Esophagus muscularis mucosa (tissue), 4 donors: ENCODE results near the gene CLSTN3. TPM values are rescaled to one million over a fixed set of nuclear protein-coding genes. Genes with fewer than 3 reads are reported as not detected.

Source experiments
- DNase-seq: peaks from one replicate; pipeline ENCODE4 v3.0.0-alpha.2; 2017; ENCODE audit errors: extremely low spot score
- H3K27ac ChIP-seq, 4 donors: fragments of 200-600 bp; sonication (generic); replicated peaks in 1 of 4; 1 replicate in 3 of 4; 2 replicates in 1 of 4; pipeline ENCODE4 v1.5.1; 2016 to 2019; ENCODE audit warnings: mild to moderate bottlenecking in 1 of 4
- H3K27me3 ChIP-seq, 4 donors: fragments of 200-600 bp; sonication (generic); one replicate each; pipeline versions ENCODE4 v1.5.1 to v1.6.0; 2016 to 2019
- H3K36me3 ChIP-seq, 4 donors: fragments of 200-600 bp; sonication (generic); one replicate each; pipeline ENCODE4 v1.5.1; 2016 to 2019
- H3K4me1 ChIP-seq, 4 donors: fragments of 200-600 bp; sonication (generic); one replicate each; pipeline ENCODE4 v1.5.1; 2016 to 2019
- H3K4me3 ChIP-seq, 4 donors: fragments of 200-600 bp; sonication (generic); 1 replicate in 2 of 4; 2 replicates in 2 of 4; pipeline ENCODE4 v1.5.1; 2016 to 2019; ENCODE audit warnings: mild to moderate bottlenecking in 4 of 4, moderate library complexity in 1 of 4
- H3K9me3 ChIP-seq, 4 donors: fragments of 200-600 bp; sonication (generic); 1 replicate in 3 of 4; 2 replicates in 1 of 4; pipeline ENCODE4 v1.5.1; 2016 to 2019
- EP300 ChIP-seq: sonication (generic); formaldehyde crosslinking; IDR thresholded peaks from one replicate; pipeline ENCODE4 v1.6.1; 2017; ENCODE audit warnings: antibody characterized with exemption
- POLR2A ChIP-seq: fragments of 450-650 bp; IDR thresholded peaks from one replicate; pipeline ENCODE4 v1.6.1; 2017; ENCODE audit warnings: antibody characterized with exemption, moderate library complexity, mild to moderate bottlenecking, low read depth
- POLR2AphosphoS5 ChIP-seq, 2 donors: sonication (generic); formaldehyde crosslinking; IDR thresholded peaks; one replicate each; pipeline ENCODE4 v1.6.1; 2017; ENCODE audit warnings: antibody characterized with exemption in 2 of 2
- WGBS: methylation state at CpG from one replicate; pipeline ENCODE4 v1.1.5; 2018; 5-methylcytosine and 5-hydroxymethylcytosine counted together
- intact Hi-C: fragments of 100-400 bp; cut with DNase I; formaldehyde crosslinking; loops from one replicate; pipeline ENCODE4 v1.15.1; 2023
- total RNA-seq, 4 donors: library from RNA; depleted of rRNA; stranded (reverse); fragments of >200 nt; gene quantifications; one replicate each; pipeline versions ENCODE4 v1.1.0 to v1.2.1, GENCODE V29; 2016
- TF ChIP-seq, protein P1 (sequence below), 3 experiments: fragments of 200-600 bp in 2 of 3; fragments of 450-650 bp in 1 of 3; sonication (generic) in 2 of 3; IDR thresholded peaks; one replicate each; pipeline ENCODE4 v1.5.1; 2017 to 2019; ENCODE audit warnings: antibody characterized with exemption in 3 of 3, mild to moderate bottlenecking in 2 of 3, moderate library complexity in 1 of 3

The CLSTN3 gene
- total RNA-seq, 4 donors from 2014 or later: 9.6 to 25.6 (median 19.3) TPM

DNA sequence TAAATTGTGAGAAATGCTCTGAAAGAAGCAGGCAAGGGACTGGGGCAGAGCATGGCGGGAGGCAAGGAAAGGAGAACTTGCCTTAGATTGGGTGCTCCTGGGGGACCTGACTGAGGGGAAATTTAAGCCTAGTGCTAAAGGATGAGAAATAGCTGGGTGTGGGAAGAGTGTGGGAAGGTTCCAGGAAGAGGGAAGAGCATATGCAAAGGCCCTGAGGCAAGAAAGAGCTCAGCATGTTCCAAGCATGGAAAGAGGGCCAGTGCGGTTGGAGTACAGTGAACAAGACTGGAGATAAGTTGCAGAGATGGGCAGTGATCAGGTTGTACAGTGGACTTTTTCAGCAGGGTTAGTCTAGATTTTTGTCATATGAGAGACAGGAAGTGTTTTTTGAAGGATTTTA lies 9.0 kb downstream of the CLSTN3 start:
- H3K36me3 ChIP-seq: peaks cover 0 to 73% (median 26%) of the 10 kb centered on the region in 4 donors
- DNase-seq: no peak
- 93% methylated on average over 2 of the region's 2 CpGs for WGBS

DNA sequence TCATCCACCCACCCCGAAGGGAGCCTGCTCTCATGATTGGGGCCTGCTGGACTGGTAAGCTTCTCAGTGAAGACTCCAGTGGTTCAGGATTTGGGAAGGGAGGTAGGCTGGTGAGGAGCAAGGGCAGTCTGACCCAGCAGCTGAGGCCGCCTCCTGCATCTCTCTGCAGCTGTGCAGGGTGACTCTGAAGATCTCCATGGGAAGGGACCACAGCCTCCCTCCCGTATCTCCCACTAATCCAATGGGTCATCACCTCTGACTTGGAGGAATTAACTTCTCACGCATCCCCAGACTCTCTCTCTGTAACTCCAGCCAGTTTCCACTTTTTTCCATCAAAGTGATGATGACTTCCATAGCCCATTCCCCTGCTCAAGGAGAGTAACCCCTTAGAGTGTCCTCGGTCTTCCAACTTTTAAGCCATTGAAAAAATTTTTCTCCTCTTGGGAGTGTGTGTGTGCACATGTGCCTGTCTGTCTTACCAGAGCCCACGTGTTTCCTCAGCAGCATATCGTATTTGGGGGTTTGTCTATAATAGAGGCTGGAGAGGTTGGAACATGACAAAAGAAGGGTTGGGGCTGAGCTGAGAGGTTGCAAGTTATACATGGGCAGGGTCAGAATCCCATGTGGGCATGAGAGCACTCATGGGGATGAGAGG lies 11.3 kb downstream of the CLSTN3 start:
- no peaks in the 10 kb centered on the region for H3K27me3 ChIP-seq
- no peak overlapping the region for H3K4me3 ChIP-seq
- 90% methylated on average over 7 of the region's 7 CpGs for WGBS
- intact Hi-C loops: no loop called here
- TF ChIP-seq EP300: no peak
- TF ChIP-seq POLR2A: no peak
- TF ChIP-seq, protein P1, sequence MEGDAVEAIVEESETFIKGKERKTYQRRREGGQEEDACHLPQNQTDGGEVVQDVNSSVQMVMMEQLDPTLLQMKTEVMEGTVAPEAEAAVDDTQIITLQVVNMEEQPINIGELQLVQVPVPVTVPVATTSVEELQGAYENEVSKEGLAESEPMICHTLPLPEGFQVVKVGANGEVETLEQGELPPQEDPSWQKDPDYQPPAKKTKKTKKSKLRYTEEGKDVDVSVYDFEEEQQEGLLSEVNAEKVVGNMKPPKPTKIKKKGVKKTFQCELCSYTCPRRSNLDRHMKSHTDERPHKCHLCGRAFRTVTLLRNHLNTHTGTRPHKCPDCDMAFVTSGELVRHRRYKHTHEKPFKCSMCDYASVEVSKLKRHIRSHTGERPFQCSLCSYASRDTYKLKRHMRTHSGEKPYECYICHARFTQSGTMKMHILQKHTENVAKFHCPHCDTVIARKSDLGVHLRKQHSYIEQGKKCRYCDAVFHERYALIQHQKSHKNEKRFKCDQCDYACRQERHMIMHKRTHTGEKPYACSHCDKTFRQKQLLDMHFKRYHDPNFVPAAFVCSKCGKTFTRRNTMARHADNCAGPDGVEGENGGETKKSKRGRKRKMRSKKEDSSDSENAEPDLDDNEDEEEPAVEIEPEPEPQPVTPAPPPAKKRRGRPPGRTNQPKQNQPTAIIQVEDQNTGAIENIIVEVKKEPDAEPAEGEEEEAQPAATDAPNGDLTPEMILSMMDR (IDR thresholded peaks at IDR 0.05): no peak
- TF ChIP-seq POLR2AphosphoS5 (IDR thresholded peaks at IDR 0.05): no peak
- peaks cover 0 to 11% (median 0%) of the 10 kb centered on the region in 4 donors for H3K4me1 ChIP-seq
- H3K27ac ChIP-seq: no peak overlapping the region
- peaks cover 0 to 59% (median 16%) of the 10 kb centered on the region in 4 donors for H3K36me3 ChIP-seq
- no peaks in the 10 kb centered on the region for H3K9me3 ChIP-seq
- DNase-seq: no peak

More for the DNA sequence above, 9.0 kb downstream of the CLSTN3 start:
- H3K9me3 ChIP-seq: no peaks in the 10 kb centered on the region
- intact Hi-C loops: no loop called here
- H3K4me1 ChIP-seq: peaks cover 0 to 2% (median 0%) of the 10 kb centered on the region in 4 donors
- no peak overlapping the region for H3K27ac ChIP-seq
- no peaks in the 10 kb centered on the region for H3K27me3 ChIP-seq
- no peak overlapping the region for H3K4me3 ChIP-seq
- TF ChIP-seq POLR2AphosphoS5 (IDR thresholded peaks at IDR 0.05) (no peak), EP300 (no peak), POLR2A (no peak)
- TF ChIP-seq, protein P1 (IDR thresholded peaks at IDR 0.05): no peak

DNA sequence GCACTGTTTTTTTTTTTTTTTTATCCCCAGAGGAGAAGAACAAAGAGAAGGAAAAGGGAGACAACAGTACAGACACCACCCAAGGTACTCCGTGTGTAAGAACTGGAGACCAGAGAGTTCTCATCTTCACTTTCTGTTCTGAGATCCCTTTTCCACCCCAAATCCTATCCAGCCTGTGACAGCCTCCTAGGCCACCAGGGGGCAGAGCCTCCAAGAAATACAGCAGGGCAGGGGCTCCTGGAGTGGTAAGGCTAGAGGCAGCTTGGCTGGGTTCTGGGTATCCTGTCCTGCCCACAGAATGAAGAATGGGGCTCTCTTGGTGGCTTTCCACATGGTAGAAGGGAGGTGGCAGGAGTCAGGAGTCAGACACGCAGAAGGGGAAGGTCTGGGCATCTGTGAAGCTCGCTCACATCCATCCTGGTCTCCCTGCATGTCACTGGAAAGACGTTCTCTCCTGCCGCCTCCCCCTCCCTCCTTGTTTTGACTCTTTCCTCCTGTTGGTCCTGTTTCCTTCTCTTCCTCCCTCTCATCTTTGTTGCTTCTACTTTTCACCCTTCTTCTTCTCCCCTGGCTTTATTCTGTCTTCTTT lies 12.0 kb downstream of the CLSTN3 start:
- peaks cover 0 to 11% (median 0%) of the 10 kb centered on the region in 4 donors for H3K4me1 ChIP-seq
- H3K27ac ChIP-seq: no peak overlapping the region
- 66% methylated on average over 5 of the region's 5 CpGs for WGBS
- no peaks in the 10 kb centered on the region for H3K9me3 ChIP-seq
- DNase-seq: no peak
- intact Hi-C loops: no loop called here
- no peaks in the 10 kb centered on the region for H3K27me3 ChIP-seq
- peaks cover 0 to 57% (median 9%) of the 10 kb centered on the region in 4 donors for H3K36me3 ChIP-seq
- no peak overlapping the region for H3K4me3 ChIP-seq
- TF ChIP-seq POLR2AphosphoS5 (IDR thresholded peaks at IDR 0.05) (no peak), EP300 (no peak), POLR2A (no peak)
- TF ChIP-seq, protein P1 (IDR thresholded peaks at IDR 0.05): peak; percentile 43 to 67 (median 55)

DNA sequence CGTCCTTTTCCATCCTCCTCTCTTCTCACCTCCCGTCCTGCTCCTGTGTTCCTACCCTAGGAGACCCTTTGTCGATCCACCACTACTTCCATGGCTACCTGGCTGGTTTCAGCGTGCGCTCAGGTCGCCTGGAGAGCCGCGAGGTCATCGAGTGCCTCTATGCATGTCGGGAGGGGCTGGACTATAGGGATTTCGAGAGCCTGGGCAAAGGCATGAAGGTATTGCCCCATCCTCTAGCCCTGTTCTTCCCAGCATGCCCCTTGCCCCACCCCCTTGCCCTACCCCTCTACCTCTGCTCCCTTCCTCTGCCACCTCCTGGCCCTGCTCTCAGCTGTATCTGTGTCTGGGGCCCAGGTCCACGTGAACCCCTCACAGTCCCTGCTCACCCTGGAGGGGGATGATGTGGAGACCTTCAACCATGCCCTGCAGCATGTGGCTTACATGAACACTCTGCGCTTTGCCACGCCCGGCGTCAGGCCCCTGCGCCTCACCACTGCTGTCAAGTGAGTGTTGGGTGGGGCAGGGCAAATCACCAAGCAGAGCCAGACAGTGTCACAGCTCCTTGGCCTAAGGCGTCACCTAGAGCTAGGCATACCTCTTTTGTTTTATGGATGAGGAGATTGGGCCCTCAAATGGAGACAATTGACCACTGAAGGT lies 12.8 kb downstream of the CLSTN3 start:
- H3K4me3 ChIP-seq: no peak overlapping the region
- intact Hi-C loops: no loop called here
- no peak overlapping the region for H3K27ac ChIP-seq
- no peak for DNase-seq
- no peaks in the 10 kb centered on the region for H3K9me3 ChIP-seq
- no peak for TF ChIP-seq POLR2A
- TF ChIP-seq, protein P1 (IDR thresholded peaks at IDR 0.05): no peak
- no peak for TF ChIP-seq POLR2AphosphoS5 (IDR thresholded peaks at IDR 0.05)
- peaks cover 0 to 52% (median 7%) of the 10 kb centered on the region in 4 donors for H3K36me3 ChIP-seq
- H3K27me3 ChIP-seq: no peaks in the 10 kb centered on the region
- 97% methylated on average over 18 of the region's 18 CpGs for WGBS
- H3K4me1 ChIP-seq: peaks cover 0 to 11% (median 0%) of the 10 kb centered on the region in 4 donors
